Smooth muscle cell (in vitro differentiated cells): Measurements from ENCODE around the gene STAM2. TPM values are rescaled to one million over a fixed set of nuclear protein-coding genes. Genes with fewer than 3 reads are reported as not detected.
A peak's percentile ranks its signal among the peaks of the same experiment; 100 is the strongest.
"Not testable (repeated sequence)": the region's sequence is repeated elsewhere in the genome, so short reads cannot be mapped to it uniquely, and the experiment has no call there.

Source experiments
- DNase-seq: peaks from one replicate; lab custom pipeline; 2025; ENCODE audit not compliant: unreplicated experiment; lab: John Stamatoyannopoulos, UW
- H2AFZ ChIP-seq: fragments of 200-600 bp; sonication (generic); 2 replicates; pipeline ENCODE4 v1.6.0; 2016; ENCODE audit warnings: antibody characterized with exemption, low read depth, mild to moderate bottlenecking
- H3F3A ChIP-seq: fragments of 200-600 bp; sonication (generic); 2 replicates; pipeline ENCODE4 v1.6.0; 2017; ENCODE audit warnings: antibody characterized with exemption, low read depth
- H3K27ac ChIP-seq: fragments of 200-600 bp; sonication (generic); 2 replicates; pipeline ENCODE4 v1.5.1; 2016; ENCODE audit warnings: low read depth, mild to moderate bottlenecking
- H3K27me3 ChIP-seq: fragments of 200-600 bp; sonication (generic); 2 replicates; pipeline ENCODE4 v1.6.1; 2016; ENCODE audit warnings: low read depth, mild to moderate bottlenecking
- H3K36me3 ChIP-seq: fragments of 200-600 bp; sonication (generic); 2 replicates; pipeline ENCODE4 v1.5.1; 2016; ENCODE audit warnings: low read depth
- H3K4me1 ChIP-seq: fragments of 200-600 bp; sonication (generic); 2 replicates; pipeline ENCODE4 v1.5.1; 2016; ENCODE audit warnings: low read depth
- H3K4me2 ChIP-seq: fragments of 200-600 bp; sonication (generic); 2 replicates; pipeline ENCODE4 v1.6.0; 2016; ENCODE audit warnings: mild to moderate bottlenecking
- H3K4me3 ChIP-seq: fragments of 200-600 bp; sonication (generic); 2 replicates; pipeline ENCODE4 v1.5.1; 2016; ENCODE audit warnings: mild to moderate bottlenecking
- H3K79me2 ChIP-seq: fragments of 200-600 bp; sonication (generic); 2 replicates; pipeline ENCODE4 v1.6.0; 2016; ENCODE audit warnings: low read depth, mild to moderate bottlenecking
- H3K9ac ChIP-seq: fragments of 200-600 bp; sonication (generic); 2 replicates; pipeline ENCODE4 v1.6.0; 2016; ENCODE audit warnings: low read depth
- H3K9me3 ChIP-seq: fragments of 200-600 bp; sonication (generic); replicated peaks from 2 replicates; pipeline ENCODE4 v1.5.1; 2016; ENCODE audit warnings: low read depth
- H4K20me1 ChIP-seq: fragments of 200-600 bp; sonication (generic); 2 replicates; pipeline ENCODE4 v1.6.0; 2016; ENCODE audit warnings: low read depth
- WGBS: methylation state at CpG from one replicate; pipeline ENCODE4 v1.1.7; 2016; ENCODE audit warnings: low lambda C conversion rate; 5-methylcytosine and 5-hydroxymethylcytosine counted together
- polyA plus RNA-seq: library from polyadenylated mRNA; unstranded; fragments of >200 nt; fragmentation: Nextera tagmentation; extraction: Ambion mirVana; gene quantifications from 2 replicates; pipeline ENCODE4 v1.2.1, GENCODE V29; 2016
- total RNA-seq: library from RNA; depleted of rRNA; stranded (reverse); fragments of >200 nt; gene quantifications from 2 replicates; pipeline ENCODE4 v1.2.3, GENCODE V29; 2014
- TF ChIP-seq, protein P1 (sequence below): fragments of 200-600 bp; sonication (generic); IDR thresholded peaks from 2 replicates; pipeline ENCODE4 v1.5.1; 2017; ENCODE audit warnings: borderline replicate concordance, mild to moderate bottlenecking, antibody characterized with exemption; ENCODE audit not compliant: insufficient read depth, poor library complexity, severe bottlenecking

Gene STAM2
- total and polyA plus RNA-seq, 2 experiments from 2014 or later = 12.2 to 58.2 TPM

GRCh38 chr2:152171718-152172117 is 3.8 kb downstream of the STAM2 start:
- DNase-seq = no peak
- Histone ChIP-seq H3K4me3 (peak overlapping the region; percentile 24), H3K79me2 (peaks cover 83% of the 10 kb centered on the region), H3K4me2 (peak overlapping the region; percentile 57), H4K20me1 (peaks cover 50% of the 10 kb centered on the region), H3K9me3 (no peaks in the 10 kb centered on the region), H3K36me3 (no peaks in the 10 kb centered on the region), H2AFZ (no peak overlapping the region), H3K4me1 (peaks cover 22% of the 10 kb centered on the region), H3K9ac (no peak overlapping the region), H3K27me3 (no peaks in the 10 kb centered on the region), H3F3A (peaks cover 7% of the 10 kb centered on the region), H3K27ac (peak overlapping the region; percentile 49)
- 79% methylated on average over 4 of the region's 4 CpGs for WGBS
- TF ChIP-seq, protein P1, sequence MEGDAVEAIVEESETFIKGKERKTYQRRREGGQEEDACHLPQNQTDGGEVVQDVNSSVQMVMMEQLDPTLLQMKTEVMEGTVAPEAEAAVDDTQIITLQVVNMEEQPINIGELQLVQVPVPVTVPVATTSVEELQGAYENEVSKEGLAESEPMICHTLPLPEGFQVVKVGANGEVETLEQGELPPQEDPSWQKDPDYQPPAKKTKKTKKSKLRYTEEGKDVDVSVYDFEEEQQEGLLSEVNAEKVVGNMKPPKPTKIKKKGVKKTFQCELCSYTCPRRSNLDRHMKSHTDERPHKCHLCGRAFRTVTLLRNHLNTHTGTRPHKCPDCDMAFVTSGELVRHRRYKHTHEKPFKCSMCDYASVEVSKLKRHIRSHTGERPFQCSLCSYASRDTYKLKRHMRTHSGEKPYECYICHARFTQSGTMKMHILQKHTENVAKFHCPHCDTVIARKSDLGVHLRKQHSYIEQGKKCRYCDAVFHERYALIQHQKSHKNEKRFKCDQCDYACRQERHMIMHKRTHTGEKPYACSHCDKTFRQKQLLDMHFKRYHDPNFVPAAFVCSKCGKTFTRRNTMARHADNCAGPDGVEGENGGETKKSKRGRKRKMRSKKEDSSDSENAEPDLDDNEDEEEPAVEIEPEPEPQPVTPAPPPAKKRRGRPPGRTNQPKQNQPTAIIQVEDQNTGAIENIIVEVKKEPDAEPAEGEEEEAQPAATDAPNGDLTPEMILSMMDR = no peak

GRCh38 chr2:152169158-152169557 is 6.4 kb downstream of the STAM2 start:
- not testable (repeated sequence) for H2AFZ ChIP-seq, H3K9ac ChIP-seq, DNase-seq, H3K36me3 ChIP-seq, H3K27me3 ChIP-seq, H3K4me3 ChIP-seq, H3K4me2 ChIP-seq, H3K27ac ChIP-seq, H3K9me3 ChIP-seq, H3F3A ChIP-seq
- Histone ChIP-seq H4K20me1 (peaks cover 74% of the 10 kb centered on the region), H3K79me2 (peaks cover 99% of the 10 kb centered on the region), H3K4me1 (peaks cover 15% of the 10 kb centered on the region)
- WGBS = 93% methylated on average over 7 of the region's 7 CpGs

GRCh38 chr2:152167470-152167869 is 8.1 kb downstream of the STAM2 start:
- H3K9me3 ChIP-seq, H3K36me3 ChIP-seq, H3K4me3 ChIP-seq, DNase-seq, H2AFZ ChIP-seq, H3K27me3 ChIP-seq, H3K27ac ChIP-seq, H3F3A ChIP-seq, H3K4me1 ChIP-seq, H3K4me2 ChIP-seq, H3K9ac ChIP-seq: not testable (repeated sequence)
- WGBS = 91% methylated on average over 1 of the region's 1 CpG
- H3K79me2 ChIP-seq = peaks cover 94% of the 10 kb centered on the region
- peaks cover 89% of the 10 kb centered on the region for H4K20me1 ChIP-seq

- DNase-seq = no peak
- H3K4me3 ChIP-seq = no peak overlapping the region
- no peaks in the 10 kb centered on the region for H3K9me3 ChIP-seq
- no peak overlapping the region for H3K27ac ChIP-seq
- peaks cover under 1% of the 10 kb centered on the region for H3F3A ChIP-seq
- TF ChIP-seq, protein P1 = no peak
- peaks cover 9% of the 10 kb centered on the region for H3K4me1 ChIP-seq
- no peak overlapping the region for H3K9ac ChIP-seq
- no peak overlapping the region for H3K4me2 ChIP-seq
- no peaks in the 10 kb centered on the region for H3K27me3 ChIP-seq
- H3K36me3 ChIP-seq = no peaks in the 10 kb centered on the region
- H4K20me1 ChIP-seq = peaks cover 85% of the 10 kb centered on the region
- no peak overlapping the region for H2AFZ ChIP-seq
- peaks cover 94% of the 10 kb centered on the region for H3K79me2 ChIP-seq
- WGBS = 94% methylated on average over 2 of the region's 2 CpGs
Observed at GRCh38 chr2:152167065-152167464, 8.5 kb downstream of the STAM2 start.

GRCh38 chr2:152166633-152167032 is 8.9 kb downstream of the STAM2 start:
- TF ChIP-seq, protein P1 = no peak
- no peak overlapping the region for H2AFZ ChIP-seq
- 94% methylated on average over 3 of the region's 3 CpGs for WGBS
- H3K36me3 ChIP-seq = no peaks in the 10 kb centered on the region
- H3F3A ChIP-seq = no peaks in the 10 kb centered on the region
- no peak overlapping the region for H3K4me2 ChIP-seq
- peaks cover 94% of the 10 kb centered on the region for H3K79me2 ChIP-seq
- DNase-seq = no peak
- H3K9me3 ChIP-seq = no peaks in the 10 kb centered on the region
- no peak overlapping the region for H3K4me3 ChIP-seq
- H3K9ac ChIP-seq = no peak overlapping the region
- peaks cover 85% of the 10 kb centered on the region for H4K20me1 ChIP-seq
- no peaks in the 10 kb centered on the region for H3K27me3 ChIP-seq
- no peak overlapping the region for H3K27ac ChIP-seq
- H3K4me1 ChIP-seq = peaks cover 6% of the 10 kb centered on the region
